Measurements from ENCODE around the gene MBD5. TPM values are rescaled to one million over a fixed set of nuclear protein-coding genes. Genes with fewer than 3 reads are reported as not detected.

Gene MBD5
- total and polyA plus RNA-seq, 8 donors: 3.2 to 173 (median 26.5) TPM

- H3K4me3 ChIP-seq: no peak overlapping the region
- TF ChIP-seq EP300 (IDR thresholded peaks at IDR 0.05) (no peak), CTCF (IDR thresholded peaks at IDR 0.05) (no peak), POLR2A (IDR thresholded peaks at IDR 0.05) (no peak), POLR2AphosphoS5 (IDR thresholded peaks at IDR 0.05) (no peak)
- no peaks in the 10 kb centered on the region for H3K36me3 ChIP-seq
- no peaks in the 10 kb centered on the region for H3K4me1 ChIP-seq
- no peaks in the 10 kb centered on the region for H3K27me3 ChIP-seq
- intact Hi-C loops (cut with DNase I; ENCODE audit: low total_unique reads): no loop called here
- H3K9me3 ChIP-seq: no peaks in the 10 kb centered on the region
- no peak for DNase-seq
- no peak overlapping the region for H3K27ac ChIP-seq
These were observed 101.9 kb downstream of the MBD5 start for GRCh38 chr2:148122788-148123187.

- no peaks in the 10 kb centered on the region for H3K4me1 ChIP-seq
- H3K4me3 ChIP-seq: no peak overlapping the region
- TF ChIP-seq EP300 (IDR thresholded peaks at IDR 0.05): no peak
- no peak for TF ChIP-seq POLR2AphosphoS5 (IDR thresholded peaks at IDR 0.05)
- TF ChIP-seq CTCF (IDR thresholded peaks at IDR 0.05): no peak
- no peak for TF ChIP-seq POLR2A (IDR thresholded peaks at IDR 0.05)
- no peaks in the 10 kb centered on the region for H3K9me3 ChIP-seq
- H3K36me3 ChIP-seq: no peaks in the 10 kb centered on the region
- no peak overlapping the region for H3K27ac ChIP-seq
- DNase-seq: no peak
- WGBS, 5 donors: 94 to 97% (median 95%) methylated on average over 2 of the region's 2 CpGs
- H3K27me3 ChIP-seq: no peaks in the 10 kb centered on the region
- intact Hi-C loops (cut with DNase I; ENCODE audit: low total_unique reads): no loop called here
These were observed 103.4 kb downstream of the MBD5 start for GRCh38 chr2:148124271-148124670.

GRCh38 chr2:148130581-148130980, 109.7 kb downstream of the MBD5 start:
- WGBS, 5 donors: 55 to 66% (median 57%) methylated on average over 3 of the region's 3 CpGs
- TF ChIP-seq CTCF (IDR thresholded peaks at IDR 0.05) (no peak), POLR2AphosphoS5 (IDR thresholded peaks at IDR 0.05) (no peak), POLR2A (IDR thresholded peaks at IDR 0.05) (no peak), EP300 (IDR thresholded peaks at IDR 0.05) (no peak)
- Histone ChIP-seq H3K36me3 (no peaks in the 10 kb centered on the region), H3K4me1 (peaks cover 0 to 7% (median 0%) of the 10 kb centered on the region in 4 donors), H3K27me3 (no peaks in the 10 kb centered on the region), H3K4me3 (no peak overlapping the region), H3K9me3 (no peaks in the 10 kb centered on the region), H3K27ac (no peak overlapping the region)
- intact Hi-C loops (cut with DNase I; ENCODE audit: low total_unique reads): no loop called here
- peak in 1 of 2 donors; percentile 27 for DNase-seq

- intact Hi-C loops (cut with DNase I; ENCODE audit: low total_unique reads): no loop called here
- DNase-seq: no peak
- Histone ChIP-seq H3K9me3 (no peaks in the 10 kb centered on the region), H3K36me3 (no peaks in the 10 kb centered on the region), H3K4me3 (no peak overlapping the region), H3K27ac (no peak overlapping the region), H3K4me1 (peaks cover 0 to 7% (median 0%) of the 10 kb centered on the region in 4 donors), H3K27me3 (no peaks in the 10 kb centered on the region)
- WGBS, 5 donors: 88 to 91% (median 89%) methylated on average over 1 of the region's 1 CpG
- TF ChIP-seq CTCF (IDR thresholded peaks at IDR 0.05) (no peak), POLR2A (IDR thresholded peaks at IDR 0.05) (no peak), POLR2AphosphoS5 (IDR thresholded peaks at IDR 0.05) (no peak), EP300 (IDR thresholded peaks at IDR 0.05) (no peak)
These were observed 111.5 kb downstream of the MBD5 start for GRCh38 chr2:148132412-148132811.

Data from stomach (tissue), 9 donors.